Measurements from ENCODE around the gene MRPS25.

DNA sequence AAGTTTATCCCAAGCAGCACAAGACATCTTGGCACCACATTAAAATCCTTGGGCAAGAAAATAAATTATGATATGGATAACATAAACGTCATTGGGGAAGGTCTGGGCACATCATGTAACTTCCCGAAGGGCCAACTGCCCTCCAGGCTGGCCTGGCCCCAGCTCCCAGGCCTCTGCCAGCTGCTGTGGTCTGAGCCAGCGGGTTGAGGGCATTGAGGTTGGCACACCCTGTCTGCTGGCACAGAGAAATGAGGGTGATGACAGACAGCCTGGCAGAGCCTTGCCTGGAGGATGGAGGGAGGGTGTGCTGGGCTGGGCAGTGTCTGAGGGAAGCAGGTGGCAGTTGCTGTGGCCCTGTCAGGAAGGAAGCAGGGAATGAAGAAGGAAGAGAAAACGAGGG is 37.1 kb upstream of the MRPS25 start:
- TF ChIP-seq ZNF311 (CRISPR knock-in tag; IDR thresholded peaks at IDR 0.05) (no peak), E2F5 (CRISPR knock-in tag; IDR thresholded peaks at IDR 0.05) (no peak), CTCF (IDR thresholded peaks at IDR 0.05 in 2 of 3, conservative IDR thresholded peaks at IDR 0.05 in 1 of 3; ENCODE audit: insufficient read depth in 2 of 3, low read depth in 1 of 3, low read length in 3 of 3) (no peak), KLF10 (CRISPR knock-in tag; IDR thresholded peaks at IDR 0.05) (no peak), ZNF146 (CRISPR knock-in tag; IDR thresholded peaks at IDR 0.05; ENCODE audit: unreplicated experiment) (no peak), E4F1 (CRISPR knock-in tag; IDR thresholded peaks at IDR 0.05; ENCODE audit: borderline replicate concordance) (no peak), BRCA1 (IDR thresholded peaks at IDR 0.05) (no peak), BRCA1 (CRISPR knock-in tag; IDR thresholded peaks at IDR 0.05) (no peak), ZNF133 (CRISPR knock-in tag; IDR thresholded peaks at IDR 0.05) (no peak), EHMT2 (IDR thresholded peaks at IDR 0.05) (no peak), FOXK1 (CRISPR knock-in tag; IDR thresholded peaks at IDR 0.05; ENCODE audit: borderline replicate concordance) (no peak)
- TF ChIP-seq, protein P1, sequence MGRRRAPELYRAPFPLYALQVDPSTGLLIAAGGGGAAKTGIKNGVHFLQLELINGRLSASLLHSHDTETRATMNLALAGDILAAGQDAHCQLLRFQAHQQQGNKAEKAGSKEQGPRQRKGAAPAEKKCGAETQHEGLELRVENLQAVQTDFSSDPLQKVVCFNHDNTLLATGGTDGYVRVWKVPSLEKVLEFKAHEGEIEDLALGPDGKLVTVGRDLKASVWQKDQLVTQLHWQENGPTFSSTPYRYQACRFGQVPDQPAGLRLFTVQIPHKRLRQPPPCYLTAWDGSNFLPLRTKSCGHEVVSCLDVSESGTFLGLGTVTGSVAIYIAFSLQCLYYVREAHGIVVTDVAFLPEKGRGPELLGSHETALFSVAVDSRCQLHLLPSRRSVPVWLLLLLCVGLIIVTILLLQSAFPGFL (CRISPR knock-in tag; IDR thresholded peaks at IDR 0.05), result no peak
- TF ChIP-seq, protein P2, sequence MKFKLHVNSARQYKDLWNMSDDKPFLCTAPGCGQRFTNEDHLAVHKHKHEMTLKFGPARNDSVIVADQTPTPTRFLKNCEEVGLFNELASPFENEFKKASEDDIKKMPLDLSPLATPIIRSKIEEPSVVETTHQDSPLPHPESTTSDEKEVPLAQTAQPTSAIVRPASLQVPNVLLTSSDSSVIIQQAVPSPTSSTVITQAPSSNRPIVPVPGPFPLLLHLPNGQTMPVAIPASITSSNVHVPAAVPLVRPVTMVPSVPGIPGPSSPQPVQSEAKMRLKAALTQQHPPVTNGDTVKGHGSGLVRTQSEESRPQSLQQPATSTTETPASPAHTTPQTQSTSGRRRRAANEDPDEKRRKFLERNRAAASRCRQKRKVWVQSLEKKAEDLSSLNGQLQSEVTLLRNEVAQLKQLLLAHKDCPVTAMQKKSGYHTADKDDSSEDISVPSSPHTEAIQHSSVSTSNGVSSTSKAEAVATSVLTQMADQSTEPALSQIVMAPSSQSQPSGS (CRISPR knock-in tag; IDR thresholded peaks at IDR 0.05), result no peak

All from K562 (cell line).